Bronchial epithelial cell (primary cell): ENCODE measurements around the gene PRDM7. TPM values are rescaled to one million over a fixed set of nuclear protein-coding genes. Genes with fewer than 3 reads are reported as not detected.

Experiments
- DNase-seq: peaks from one replicate; pipeline ENCODE4 v3.0.0-alpha.2; 2010; ENCODE audit warnings: low read depth
- FAIRE-seq: peaks from 2 replicates; lab custom pipeline; 2011; peaks lifted over from hg19 to GRCh38; lab: Jason Lieb, UNC
- H3K27me3 ChIP-seq: 2 replicates; pipeline ENCODE4 v1.5.1; 2011; ENCODE audit warnings: low read length; ENCODE audit not compliant: control insufficient read depth, insufficient read depth
- H3K36me3 ChIP-seq: 2 replicates; pipeline ENCODE4 v1.5.1; 2011; ENCODE audit warnings: low read length; ENCODE audit not compliant: control insufficient read depth, insufficient read depth
- H3K4me3 ChIP-seq: 2 replicates; pipeline ENCODE4 v1.5.1; 2011; ENCODE audit warnings: mild to moderate bottlenecking, low read depth, low read length, control low read depth
- total RNA-seq: library from RNA; depleted of rRNA; stranded (reverse); fragments of >200 nt; gene quantifications from 2 replicates; pipeline ENCODE4 v1.2.1, GENCODE V29; 2014
- TF ChIP-seq, protein P1 (sequence below): IDR thresholded peaks from 2 replicates; pipeline ENCODE4 v1.5.1; 2011; ENCODE audit warnings: mild to moderate bottlenecking, moderate library complexity, low read length, control low read depth, inconsistent platforms; ENCODE audit not compliant: insufficient read depth, severe bottlenecking

The PRDM7 gene
- total RNA-seq, 1 donor from 2014 or later, result not detected

DNA sequence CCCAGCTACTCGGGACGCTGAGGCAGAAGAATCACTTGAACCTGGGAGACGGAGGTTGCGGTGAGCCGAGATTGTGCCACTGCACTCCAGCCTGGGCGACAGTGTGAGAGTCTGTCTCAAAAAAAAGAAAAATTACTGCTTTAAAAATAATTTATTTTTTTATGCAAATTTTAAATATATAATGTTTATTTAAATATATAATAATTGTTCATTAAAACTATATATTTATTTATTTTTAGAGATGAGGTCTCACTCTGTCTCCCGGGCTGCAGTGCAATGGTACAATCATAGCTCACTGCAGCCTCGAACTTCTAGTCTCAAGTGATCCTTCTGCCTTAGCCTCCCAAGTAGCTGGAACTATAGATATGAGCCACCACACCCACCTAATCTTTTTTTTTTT is 42.6 kb downstream of the PRDM7 start:
- H3K36me3 ChIP-seq, result peaks cover 20% of the 10 kb centered on the region

GRCh38 chr16:90033387-90033786 is 43.7 kb downstream of the PRDM7 start:
- H3K36me3 ChIP-seq, result peaks cover 18% of the 10 kb centered on the region
- TF ChIP-seq, protein P1, sequence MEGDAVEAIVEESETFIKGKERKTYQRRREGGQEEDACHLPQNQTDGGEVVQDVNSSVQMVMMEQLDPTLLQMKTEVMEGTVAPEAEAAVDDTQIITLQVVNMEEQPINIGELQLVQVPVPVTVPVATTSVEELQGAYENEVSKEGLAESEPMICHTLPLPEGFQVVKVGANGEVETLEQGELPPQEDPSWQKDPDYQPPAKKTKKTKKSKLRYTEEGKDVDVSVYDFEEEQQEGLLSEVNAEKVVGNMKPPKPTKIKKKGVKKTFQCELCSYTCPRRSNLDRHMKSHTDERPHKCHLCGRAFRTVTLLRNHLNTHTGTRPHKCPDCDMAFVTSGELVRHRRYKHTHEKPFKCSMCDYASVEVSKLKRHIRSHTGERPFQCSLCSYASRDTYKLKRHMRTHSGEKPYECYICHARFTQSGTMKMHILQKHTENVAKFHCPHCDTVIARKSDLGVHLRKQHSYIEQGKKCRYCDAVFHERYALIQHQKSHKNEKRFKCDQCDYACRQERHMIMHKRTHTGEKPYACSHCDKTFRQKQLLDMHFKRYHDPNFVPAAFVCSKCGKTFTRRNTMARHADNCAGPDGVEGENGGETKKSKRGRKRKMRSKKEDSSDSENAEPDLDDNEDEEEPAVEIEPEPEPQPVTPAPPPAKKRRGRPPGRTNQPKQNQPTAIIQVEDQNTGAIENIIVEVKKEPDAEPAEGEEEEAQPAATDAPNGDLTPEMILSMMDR, result no peak
- H3K4me3 ChIP-seq, result no peak overlapping the region
- H3K27me3 ChIP-seq, result no peaks in the 10 kb centered on the region
- DNase-seq, result no peak
- FAIRE-seq, result no peak

More for the DNA sequence above, 42.6 kb downstream of the PRDM7 start:
- FAIRE-seq (no peak), DNase-seq (no peak)
- H3K27me3 ChIP-seq, result no peaks in the 10 kb centered on the region
- H3K4me3 ChIP-seq, result no peak overlapping the region
- TF ChIP-seq, protein P1, result no peak

DNA sequence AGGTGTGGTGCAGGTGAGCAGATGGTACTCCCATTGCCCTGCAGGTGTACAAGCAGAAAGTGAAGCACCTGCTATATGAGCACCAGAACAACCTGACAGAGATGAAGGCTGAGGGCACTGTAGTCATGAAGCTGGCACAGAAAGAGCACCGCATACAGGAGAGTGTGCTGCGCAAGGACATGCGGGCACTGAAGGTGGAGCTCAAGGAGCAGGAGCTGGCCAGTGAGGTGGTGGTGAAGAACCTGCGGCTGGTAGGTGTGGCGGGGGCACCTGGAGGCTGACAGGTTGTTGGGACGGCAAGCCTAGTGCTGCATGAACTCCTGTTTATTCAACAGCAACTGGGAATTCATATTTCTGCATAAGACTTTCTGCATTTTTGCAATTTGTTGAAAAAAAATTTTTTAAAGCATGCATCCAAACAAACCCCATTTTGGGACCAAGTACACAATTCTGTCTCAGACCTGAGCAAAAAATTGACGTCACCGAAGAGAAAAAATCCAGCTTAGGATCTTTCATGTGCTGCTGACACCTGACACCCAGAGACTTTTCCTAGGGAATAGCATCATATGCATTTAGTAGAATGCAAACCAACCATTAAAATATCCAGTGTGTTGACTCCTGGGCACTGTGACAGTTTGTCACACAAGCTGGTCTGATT is 44.3 kb downstream of the PRDM7 start:
- Histone ChIP-seq H3K4me3 (no peak overlapping the region), H3K27me3 (no peaks in the 10 kb centered on the region), H3K36me3 (peaks cover 17% of the 10 kb centered on the region)
- FAIRE-seq, result no peak
- TF ChIP-seq, protein P1, result no peak
- no peak for DNase-seq

GRCh38 chr16:90031931-90032673 is 45.0 kb downstream of the PRDM7 start:
- no peak for DNase-seq
- no peaks in the 10 kb centered on the region for H3K27me3 ChIP-seq
- H3K36me3 ChIP-seq, result peaks cover 15% of the 10 kb centered on the region
- peak; percentile 96 for FAIRE-seq
- H3K4me3 ChIP-seq, result no peak overlapping the region
- TF ChIP-seq, protein P1, result no peak

- no peak for DNase-seq
- TF ChIP-seq, protein P1, result no peak
- no peaks in the 10 kb centered on the region for H3K27me3 ChIP-seq
- no peak overlapping the region for H3K4me3 ChIP-seq
- peaks cover 15% of the 10 kb centered on the region for H3K36me3 ChIP-seq
- FAIRE-seq, result no peak
Observed at GRCh38 chr16:90031186-90031930, 45.8 kb downstream of the PRDM7 start.
